GM13976 (cell line): ENCODE results near the gene RNF141.

Experiments
- DNase-seq: peaks from one replicate; pipeline ENCODE4 v3.0.0; 2012; ENCODE audit warnings: low spot score
- in situ Hi-C: fragments of 300-500 bp; cut with MboI; formaldehyde crosslinking; loops from one replicate; pipeline ENCODE4 v1.12.0; 2022; ENCODE audit warnings: low sequenced_read_pairs, mixed read lengths, inconsistent platforms; ENCODE audit not compliant: unreplicated experiment
- TF ChIP-seq, protein P1 (sequence below): IDR thresholded peaks from 2 replicates; pipeline ENCODE4 v1.5.1; 2012; ENCODE audit warnings: borderline replicate concordance, mild to moderate bottlenecking; ENCODE audit not compliant: insufficient read depth; ENCODE audit errors: extremely low read depth, missing control alignments, control extremely low read depth

RNF141 gene

DNA sequence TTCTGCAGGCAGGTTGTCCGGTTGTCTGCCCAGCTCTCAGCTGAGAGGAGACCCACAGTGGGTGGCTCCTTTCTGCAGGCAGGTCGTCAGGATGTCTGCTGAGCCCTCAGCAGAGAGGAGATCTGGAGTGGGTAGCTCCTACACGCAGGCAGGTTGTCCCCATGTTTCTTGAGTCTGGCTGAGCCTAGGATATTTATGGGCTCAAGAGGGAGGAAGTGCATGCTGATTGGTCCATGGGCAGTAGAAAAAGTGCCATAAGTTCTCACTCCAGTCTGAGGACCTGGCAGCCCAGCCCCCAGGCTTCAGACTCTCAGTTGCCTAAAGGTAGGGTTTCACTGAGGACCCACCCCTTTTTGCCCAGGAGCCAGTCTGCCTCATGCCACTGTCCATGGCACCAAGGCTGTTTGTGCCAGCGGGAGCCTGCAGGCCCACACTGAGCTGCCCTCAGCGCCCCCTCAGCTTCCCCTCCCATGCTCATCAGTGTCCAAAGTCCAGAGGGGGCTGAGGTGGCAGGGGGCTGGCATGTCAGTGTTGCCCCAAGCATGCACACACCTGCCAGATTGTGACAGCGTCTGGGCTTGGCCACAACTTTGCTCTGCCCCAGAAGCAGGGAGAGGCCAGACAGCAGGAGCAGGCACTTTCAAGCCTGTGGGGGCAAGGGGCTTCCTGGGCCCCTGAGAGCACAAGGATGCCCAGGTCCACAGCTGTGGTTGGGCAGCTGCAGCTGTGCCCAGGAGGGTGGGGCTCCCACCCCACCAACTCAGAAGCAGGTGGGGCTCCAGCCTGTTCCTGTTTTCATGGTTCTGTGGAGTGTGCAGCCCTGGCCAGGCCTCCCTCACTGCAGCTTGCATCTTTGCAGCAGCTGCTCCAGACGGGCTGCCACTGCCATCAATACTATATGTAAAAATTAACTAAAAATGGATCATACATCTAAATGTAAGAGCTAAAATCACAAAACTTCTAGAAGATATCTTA is 3.8 kb upstream of the RNF141 start:
- in situ Hi-C loops: no loop called here
- TF ChIP-seq, protein P1, sequence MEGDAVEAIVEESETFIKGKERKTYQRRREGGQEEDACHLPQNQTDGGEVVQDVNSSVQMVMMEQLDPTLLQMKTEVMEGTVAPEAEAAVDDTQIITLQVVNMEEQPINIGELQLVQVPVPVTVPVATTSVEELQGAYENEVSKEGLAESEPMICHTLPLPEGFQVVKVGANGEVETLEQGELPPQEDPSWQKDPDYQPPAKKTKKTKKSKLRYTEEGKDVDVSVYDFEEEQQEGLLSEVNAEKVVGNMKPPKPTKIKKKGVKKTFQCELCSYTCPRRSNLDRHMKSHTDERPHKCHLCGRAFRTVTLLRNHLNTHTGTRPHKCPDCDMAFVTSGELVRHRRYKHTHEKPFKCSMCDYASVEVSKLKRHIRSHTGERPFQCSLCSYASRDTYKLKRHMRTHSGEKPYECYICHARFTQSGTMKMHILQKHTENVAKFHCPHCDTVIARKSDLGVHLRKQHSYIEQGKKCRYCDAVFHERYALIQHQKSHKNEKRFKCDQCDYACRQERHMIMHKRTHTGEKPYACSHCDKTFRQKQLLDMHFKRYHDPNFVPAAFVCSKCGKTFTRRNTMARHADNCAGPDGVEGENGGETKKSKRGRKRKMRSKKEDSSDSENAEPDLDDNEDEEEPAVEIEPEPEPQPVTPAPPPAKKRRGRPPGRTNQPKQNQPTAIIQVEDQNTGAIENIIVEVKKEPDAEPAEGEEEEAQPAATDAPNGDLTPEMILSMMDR: no peak
- DNase-seq: no peak

GRCh38 chr11:10543782-10544181 is 2.8 kb upstream of the RNF141 start:
- TF ChIP-seq, protein P1: no peak
- in situ Hi-C loops: no loop called here
- DNase-seq: no peak

DNA sequence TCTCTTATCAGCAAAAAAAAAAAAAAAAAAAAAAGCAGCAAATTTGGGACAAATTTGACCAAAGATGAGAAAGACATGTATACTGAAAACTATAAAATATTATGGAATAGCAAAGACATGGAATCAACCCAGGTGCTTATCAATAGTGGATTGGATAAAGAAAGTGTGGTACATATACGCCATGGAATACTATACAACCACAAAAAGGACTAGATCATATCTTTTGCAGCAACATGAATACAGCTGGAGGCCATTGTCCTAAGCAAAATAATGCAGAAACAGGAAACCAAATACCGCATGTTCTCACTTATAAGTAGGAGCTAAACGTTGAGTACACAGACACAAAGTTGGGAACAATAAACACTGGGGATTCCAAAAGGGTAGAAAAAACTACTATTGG is 1.8 kb upstream of the RNF141 start:
- in situ Hi-C loops: no loop called here
- TF ChIP-seq, protein P1: no peak
- DNase-seq: no peak

GRCh38 chr11:10541561-10541930 is 559 bp upstream of the RNF141 start:
- in situ Hi-C loops: no loop called here
- no peak for DNase-seq
- TF ChIP-seq, protein P1: no peak

DNA sequence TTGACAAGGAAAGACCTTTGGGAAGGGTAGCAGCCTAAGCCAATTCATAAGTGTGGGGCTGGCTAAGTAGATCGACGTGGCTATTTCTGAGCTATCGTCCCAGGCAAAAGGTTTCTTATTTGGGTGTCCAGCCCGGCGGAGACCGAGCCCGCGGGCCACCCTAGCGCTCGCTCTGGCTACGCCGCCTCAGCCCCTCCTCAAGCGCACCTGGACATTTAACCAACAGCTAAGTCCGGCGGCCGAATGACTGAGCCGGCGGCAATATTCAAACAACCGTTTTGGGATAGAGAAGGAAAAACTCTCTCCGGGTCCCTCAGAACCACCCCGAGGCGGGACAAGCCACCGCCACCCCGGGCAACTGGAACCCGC is 457 bp downstream of the RNF141 start:
- in situ Hi-C loops: no loop called here
- no peak for DNase-seq
- TF ChIP-seq, protein P1: no peak

GRCh38 chr11:10539339-10539738 is 1.6 kb downstream of the RNF141 start:
- no peak for DNase-seq
- in situ Hi-C loops: no loop called here
- TF ChIP-seq, protein P1: no peak
